GM21619 (cell line): Measurements from ENCODE around the gene RAB40C.

Experiments
- ATAC-seq: cut with Tn5 transposase; IDR thresholded peaks from one replicate; pipeline ENCODE4 v1.9.1; 2021; ENCODE audit not compliant: unreplicated experiment

RAB40C gene

DNA sequence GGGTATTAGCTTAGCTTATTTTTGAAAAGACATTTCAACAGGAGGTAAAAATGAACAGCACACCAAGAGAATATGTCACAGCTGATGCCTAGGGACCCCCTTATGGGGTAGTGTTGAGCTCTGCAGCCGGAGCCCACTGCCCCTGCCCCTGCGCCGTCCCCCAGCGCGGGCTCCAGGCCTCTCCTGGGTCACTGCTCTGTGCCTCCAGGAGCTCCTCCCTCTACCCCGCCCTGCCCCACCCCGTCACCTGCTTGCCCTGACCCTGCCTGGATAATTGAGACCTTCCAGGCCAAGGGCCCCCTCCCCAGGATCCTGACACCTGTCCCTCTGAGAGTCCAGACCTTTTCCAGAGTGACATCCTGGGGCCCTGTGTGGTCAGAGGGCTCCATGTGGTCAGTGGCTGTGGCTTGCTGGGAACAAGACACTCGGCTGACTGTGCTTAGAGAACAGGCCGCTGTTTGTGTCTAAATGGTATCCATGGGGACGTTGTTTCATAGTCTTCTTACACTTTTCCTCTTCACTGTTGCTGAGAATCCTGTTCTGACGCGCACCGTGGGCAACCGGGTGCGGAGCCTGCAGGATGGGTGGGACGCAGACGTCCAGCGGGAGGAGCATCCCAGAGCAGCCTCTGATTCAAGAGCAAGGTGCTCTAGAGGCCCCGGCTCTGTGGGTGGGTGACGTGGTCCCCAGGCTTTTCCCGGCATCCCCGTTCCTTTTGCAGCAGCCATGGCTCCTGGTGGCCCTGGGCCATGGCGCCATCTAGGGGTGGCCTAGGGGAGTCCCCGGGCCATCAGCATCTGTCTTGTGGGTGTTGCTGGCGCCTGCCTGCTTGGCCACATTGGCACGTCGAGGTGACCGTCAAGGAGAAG is 20.9 kb downstream of the RAB40C start:
- no peak for ATAC-seq

DNA sequence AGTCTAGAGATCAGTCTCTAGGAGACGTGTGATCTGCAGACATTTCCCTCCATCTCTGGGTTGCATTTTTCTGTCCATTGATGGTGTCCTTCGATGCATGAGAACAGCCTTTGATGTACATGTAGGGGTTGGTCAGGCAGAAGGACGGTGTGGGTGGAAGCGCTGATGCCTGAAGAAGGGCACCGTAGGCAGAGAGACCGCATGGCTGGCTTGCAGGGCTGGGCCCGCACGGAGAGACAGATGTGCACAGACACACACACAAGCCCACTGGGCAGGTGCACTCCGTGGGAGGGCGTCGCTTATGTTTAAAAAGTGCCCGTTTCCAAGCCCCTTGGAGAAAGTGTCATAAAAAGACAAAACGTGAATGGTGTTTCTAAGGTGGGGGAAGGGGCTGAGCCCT is 25.3 kb downstream of the RAB40C start:
- ATAC-seq, result no peak

- ATAC-seq, result no peak
Observed at GRCh38 chr16:616733-617586, 27.1 kb downstream of the RAB40C start.

GRCh38 chr16:617855-618254 is 28.0 kb downstream of the RAB40C start:
- ATAC-seq, result no peak

DNA sequence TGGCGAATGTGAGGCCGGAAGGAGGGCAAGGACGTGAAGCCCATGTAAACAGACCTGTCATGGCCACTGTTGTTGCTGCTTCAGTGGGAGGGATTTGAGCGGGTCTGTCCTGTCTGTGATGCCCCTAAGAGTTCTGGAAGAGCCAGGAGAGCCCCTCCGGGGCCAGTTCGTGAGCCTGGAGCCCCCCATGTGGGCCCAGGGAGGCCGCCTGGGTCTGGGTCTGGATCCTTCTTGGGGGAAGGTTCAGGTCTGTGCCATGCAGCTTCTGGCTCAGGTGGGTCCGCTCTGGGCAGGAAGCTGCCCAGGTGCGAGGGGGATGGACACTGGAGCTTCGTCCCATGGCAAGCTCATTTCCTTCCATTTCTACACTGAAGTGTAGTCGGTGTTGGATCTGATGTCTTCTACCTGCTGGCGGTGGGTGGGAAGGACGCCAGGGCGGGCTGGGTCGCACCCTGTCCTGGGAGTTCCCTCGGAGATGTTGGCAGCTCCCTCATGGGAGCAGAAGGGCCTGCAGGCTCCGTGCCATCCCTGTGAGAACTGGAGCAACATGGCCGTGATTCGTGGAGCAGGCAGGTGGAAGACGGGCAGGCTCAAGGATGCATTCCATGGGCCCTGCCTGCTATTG is 29.7 kb downstream of the RAB40C start:
- no peak for ATAC-seq

DNA sequence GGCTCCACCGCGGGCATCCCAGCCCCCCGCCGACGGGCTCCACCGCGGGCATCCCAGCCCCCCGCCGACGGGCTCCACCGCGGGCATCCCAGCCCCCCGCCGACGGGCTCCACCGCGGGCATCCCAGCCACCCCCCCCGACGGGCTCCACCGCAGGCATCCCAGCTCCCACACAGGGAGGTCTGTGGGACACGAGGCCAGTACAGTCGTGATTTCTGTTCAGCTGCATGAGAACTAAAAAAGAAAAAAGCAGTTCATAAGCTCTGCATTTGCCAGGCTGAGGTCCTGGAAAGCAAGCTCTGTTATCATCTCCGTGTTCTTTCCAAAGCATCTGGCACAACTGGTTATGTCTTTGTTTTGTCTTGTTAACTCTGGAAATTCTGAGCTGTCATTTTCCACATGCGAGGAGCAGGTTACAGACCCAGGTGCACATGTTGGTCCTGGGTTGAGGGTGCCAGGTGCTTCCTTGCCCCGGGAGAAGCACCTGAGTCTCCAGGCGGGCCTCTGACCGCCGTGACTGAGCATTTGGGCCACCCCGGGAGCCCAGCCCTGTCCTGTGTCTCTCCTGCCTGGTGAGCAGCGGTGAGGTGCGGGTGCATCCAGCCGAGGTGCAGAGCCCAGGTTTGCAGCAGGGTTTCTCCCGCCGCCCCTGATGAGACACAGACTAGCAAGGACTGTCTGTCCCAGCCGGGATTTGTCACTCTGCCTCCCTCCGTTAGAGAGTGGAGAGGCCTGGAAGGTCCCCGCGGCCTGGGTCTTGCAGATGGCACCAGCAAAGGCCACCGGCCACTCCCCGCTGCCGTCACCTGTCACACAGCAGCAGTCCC is 31.0 kb downstream of the RAB40C start:
- ATAC-seq, result no peak

DNA sequence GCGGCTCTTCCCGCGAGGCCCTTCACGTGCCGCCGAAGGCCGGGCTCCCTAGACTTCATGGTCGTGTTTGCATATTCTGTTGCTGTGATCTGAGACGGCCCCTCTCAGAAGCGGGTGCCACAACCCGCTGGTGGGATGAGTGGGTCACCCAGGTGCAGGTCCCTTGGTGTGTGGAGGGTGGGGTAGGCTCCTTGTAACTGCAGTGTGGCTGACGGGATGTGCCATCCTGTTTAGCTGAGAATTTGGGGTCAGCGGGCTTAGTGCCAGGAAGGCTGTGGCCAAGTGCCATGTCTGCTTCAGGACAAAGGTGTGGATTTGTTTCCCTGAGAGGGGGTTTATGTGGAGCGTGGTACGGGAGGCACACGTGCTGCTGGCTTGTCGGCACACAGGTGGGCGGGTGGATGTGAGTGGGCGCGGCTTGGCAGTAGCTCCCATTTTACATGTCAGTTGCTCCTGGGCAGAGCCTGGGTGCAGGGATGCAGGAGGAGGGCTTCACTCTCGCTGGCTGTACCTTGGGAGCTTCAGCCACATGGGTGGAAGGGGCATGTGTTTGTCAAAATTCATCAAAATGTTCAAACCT is 31.8 kb downstream of the RAB40C start:
- ATAC-seq, result no peak

DNA sequence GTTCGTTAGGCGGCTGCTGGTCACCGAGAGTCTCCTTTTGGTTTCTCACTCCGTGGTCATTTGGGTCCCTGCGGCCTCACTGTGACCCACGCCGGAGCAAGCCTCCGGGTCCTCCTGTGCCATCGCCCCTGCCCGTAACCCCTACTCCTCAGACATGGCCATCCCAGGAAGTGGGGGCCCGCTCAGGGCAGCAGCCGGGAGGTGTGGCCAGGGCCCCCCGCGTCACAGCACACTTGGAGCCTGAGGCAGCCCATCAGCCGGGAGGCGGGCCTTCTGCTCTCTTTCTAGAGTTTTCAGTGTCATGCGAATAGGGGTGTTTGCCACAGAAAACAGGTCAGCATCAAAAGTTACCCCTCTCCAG is 33.0 kb downstream of the RAB40C start:
- no peak for ATAC-seq

- ATAC-seq, result no peak
Observed at GRCh38 chr16:624526-625070, 34.7 kb downstream of the RAB40C start.

GRCh38 chr16:625117-625976 is 35.5 kb downstream of the RAB40C start:
- ATAC-seq, result no peak

- no peak for ATAC-seq
Observed at GRCh38 chr16:625977-626765, 36.3 kb downstream of the RAB40C start.

DNA sequence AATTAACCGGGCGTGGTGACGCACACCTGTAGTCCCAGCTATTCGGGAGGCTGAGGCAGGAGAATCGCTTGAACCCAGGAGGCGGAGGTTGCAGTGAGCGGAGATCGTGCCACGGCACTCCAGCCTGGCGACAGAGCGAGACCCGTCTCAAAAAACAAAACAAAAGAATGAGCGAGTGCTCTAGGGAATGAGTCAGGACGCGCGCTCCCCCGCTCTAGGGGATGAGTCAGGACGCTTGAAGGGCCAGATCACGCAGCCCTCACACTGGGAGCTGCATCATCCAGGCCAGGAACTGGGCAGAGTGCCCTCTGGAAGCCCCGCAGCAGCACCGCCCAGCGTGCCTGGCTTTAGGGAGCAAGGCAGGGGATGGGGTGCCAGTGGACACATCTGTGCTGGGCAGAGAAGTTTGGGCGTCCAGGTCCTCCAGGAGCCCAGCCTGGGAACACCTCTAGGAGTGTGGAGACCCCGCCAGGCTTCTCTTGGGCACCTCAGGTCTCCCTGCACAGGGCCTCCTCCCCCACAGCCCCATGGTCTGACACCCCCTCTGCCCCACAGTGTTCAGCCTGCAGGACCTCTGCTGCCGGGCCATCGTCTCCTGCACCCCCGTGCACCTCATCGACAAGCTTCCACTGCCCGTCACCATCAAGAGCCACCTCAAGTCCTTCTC is 37.1 kb downstream of the RAB40C start:
- no peak for ATAC-seq

GRCh38 chr16:627454-628239 is 37.8 kb downstream of the RAB40C start:
- ATAC-seq, result no peak

GRCh38 chr16:628321-629061 is 38.6 kb downstream of the RAB40C start:
- ATAC-seq, result no peak

DNA sequence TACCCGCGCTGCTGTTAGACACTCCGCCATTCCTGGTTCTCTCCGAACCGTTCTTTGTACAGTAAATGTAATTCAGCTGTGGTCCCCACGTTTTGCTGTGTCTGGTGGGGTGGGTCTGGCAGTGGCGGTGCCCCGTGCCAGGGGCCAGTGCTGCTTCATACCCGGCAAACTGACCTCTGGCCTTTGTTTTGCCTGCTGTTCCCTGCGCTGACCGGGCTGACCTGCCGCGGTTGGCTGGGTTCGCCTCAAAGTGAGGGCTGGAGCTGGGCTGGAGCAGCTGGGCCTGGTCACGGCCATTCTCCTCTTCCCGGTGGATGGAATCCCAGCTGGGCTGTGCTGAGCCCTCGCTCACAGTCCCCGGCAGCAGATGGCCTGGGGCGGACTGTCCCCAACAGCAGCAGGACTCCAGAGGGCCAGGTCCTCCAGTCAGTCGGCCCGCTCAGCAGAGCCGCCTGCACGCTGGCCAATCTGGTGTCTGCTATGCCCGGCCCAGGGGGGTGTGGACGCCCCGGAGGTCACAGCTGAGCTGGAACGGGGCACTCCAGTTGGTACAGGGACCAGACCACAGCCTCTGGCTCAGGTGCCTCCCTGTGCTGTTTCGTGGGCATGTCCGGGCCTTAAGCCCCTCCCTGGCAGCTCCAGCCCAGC is 39.4 kb downstream of the RAB40C start:
- ATAC-seq, result no peak

- ATAC-seq, result no peak
Observed at GRCh38 chr16:629833-630248, 40.0 kb downstream of the RAB40C start.
